Mesenchymal stem cell (in vitro differentiated cells and primary cell): ENCODE data around the gene SNAP25.
A peak's percentile ranks its signal among the peaks of the same experiment; 100 is the strongest.

Source experiments
- DNase-seq: peaks from one replicate; pipeline ENCODE4 v3.0.0-alpha.2; 2013
- H2AFZ ChIP-seq: one replicate; pipeline ENCODE4 v1.6.1; 2013; ENCODE audit warnings: low read depth, mild to moderate bottlenecking, control low read depth, inconsistent platforms, low read length, moderate library complexity
- H2AK5ac ChIP-seq: 2 replicates; pipeline ENCODE4 v1.6.1; 2013; ENCODE audit warnings: low read length, moderate library complexity, mild to moderate bottlenecking, inconsistent platforms; ENCODE audit not compliant: severe bottlenecking
- H2BK120ac ChIP-seq: one replicate; pipeline ENCODE4 v1.6.1; 2013; ENCODE audit warnings: low read depth, mild to moderate bottlenecking, inconsistent platforms, low read length, moderate library complexity
- H2BK12ac ChIP-seq, 2 experiments: one replicate each; pipeline ENCODE4 v1.6.1; 2013; ENCODE audit warnings: inconsistent platforms in 2 of 2, low read length in 2 of 2, mild to moderate bottlenecking in 2 of 2, moderate library complexity in 2 of 2, control low read depth in 1 of 2
- H2BK15ac ChIP-seq: one replicate; pipeline ENCODE4 v1.6.1; 2013; ENCODE audit warnings: mild to moderate bottlenecking, low read depth, inconsistent platforms; ENCODE audit not compliant: poor library complexity, severe bottlenecking
- H2BK5ac ChIP-seq: 2 replicates; pipeline ENCODE4 v1.6.1; 2013; ENCODE audit warnings: low read depth, mild to moderate bottlenecking, low read length, control low read depth, inconsistent platforms; ENCODE audit not compliant: poor library complexity, severe bottlenecking
- H3K14ac ChIP-seq, 2 experiments: one replicate each; pipeline ENCODE4 v1.6.1; 2013; ENCODE audit warnings: inconsistent platforms in 2 of 2, low read length in 2 of 2, control low read depth in 1 of 2, mild to moderate bottlenecking in 1 of 2, moderate library complexity in 1 of 2
- H3K18ac ChIP-seq, 2 experiments: one replicate each; pipeline ENCODE4 v1.6.1; 2013; ENCODE audit warnings: inconsistent platforms in 2 of 2, low read length in 2 of 2, control low read depth in 1 of 2, low read depth in 1 of 2, mild to moderate bottlenecking in 1 of 2
- H3K23ac ChIP-seq, 2 experiments: one replicate each; pipeline ENCODE4 v1.6.1; 2013; ENCODE audit warnings: inconsistent platforms in 2 of 2, low read length in 2 of 2, mild to moderate bottlenecking in 2 of 2, moderate library complexity in 2 of 2, control low read depth in 1 of 2
- H3K27ac ChIP-seq: 2 replicates; pipeline ENCODE4 v1.5.1; 2013; ENCODE audit warnings: mild to moderate bottlenecking, moderate library complexity, low read length, control low read depth, inconsistent platforms; ENCODE audit not compliant: poor library complexity, severe bottlenecking
- H3K27me3 ChIP-seq, 2 experiments: 2 replicates each; pipeline versions ENCODE4 v1.6.1 to v1.7.0; 2013; ENCODE audit warnings: low read length in 2 of 2, mild to moderate bottlenecking in 2 of 2, moderate library complexity in 2 of 2, control low read depth in 1 of 2, inconsistent platforms in 1 of 2; ENCODE audit not compliant: control insufficient read depth in 1 of 2, insufficient read depth in 1 of 2
- H3K36me3 ChIP-seq, 2 experiments: 2 replicates each; pipeline versions ENCODE4 v1.6.1 to v1.7.0; 2013; ENCODE audit warnings: low read length in 2 of 2, control low read depth in 1 of 2, inconsistent platforms in 1 of 2, low read depth in 1 of 2, mild to moderate bottlenecking in 1 of 2; ENCODE audit not compliant: insufficient read depth in 2 of 2, control insufficient read depth in 1 of 2
- H3K4ac ChIP-seq, 2 experiments: one replicate each; pipeline ENCODE4 v1.6.1; 2013; ENCODE audit warnings: inconsistent platforms in 2 of 2, low read length in 2 of 2, mild to moderate bottlenecking in 2 of 2, moderate library complexity in 2 of 2, control low read depth in 1 of 2, low read depth in 1 of 2
- H3K4me1 ChIP-seq: 2 replicates; pipeline ENCODE4 v1.6.1; 2013; ENCODE audit warnings: low read depth, low read length, control low read depth; ENCODE audit not compliant: control insufficient read depth, insufficient read depth
- H3K4me2 ChIP-seq: 2 replicates; pipeline ENCODE4 v1.6.1; 2013; ENCODE audit warnings: low read length, mild to moderate bottlenecking, inconsistent platforms; ENCODE audit not compliant: poor library complexity, severe bottlenecking
- H3K4me3 ChIP-seq, 2 experiments: 2 replicates each; pipeline versions ENCODE4 v1.5.1 to v1.7.0; 2013; ENCODE audit warnings: low read length in 2 of 2, mild to moderate bottlenecking in 2 of 2, control low read depth in 1 of 2, low read depth in 1 of 2; ENCODE audit not compliant: insufficient read depth in 1 of 2
- H3K79me1 ChIP-seq: replicated peaks from 2 replicates; pipeline ENCODE4 v1.6.1; 2013; ENCODE audit warnings: mild to moderate bottlenecking, control low read depth, low read length, inconsistent platforms; ENCODE audit not compliant: poor library complexity, severe bottlenecking
- H3K9ac ChIP-seq: 2 replicates; pipeline ENCODE4 v1.7.0; 2013; ENCODE audit warnings: mild to moderate bottlenecking, low read length, moderate library complexity
- H3K9me3 ChIP-seq: 2 replicates; pipeline ENCODE4 v1.7.0; 2013; ENCODE audit warnings: mild to moderate bottlenecking, low read length; ENCODE audit not compliant: control insufficient read depth
- H4K8ac ChIP-seq: one replicate; pipeline ENCODE4 v1.6.1; 2013; ENCODE audit warnings: inconsistent platforms, mild to moderate bottlenecking, low read length, moderate library complexity
- H4K91ac ChIP-seq: one replicate; pipeline ENCODE4 v1.6.1; 2013; ENCODE audit warnings: mild to moderate bottlenecking, low read length, inconsistent platforms
- WGBS: methylation state at CpG from one replicate; pipeline ENCODE4 v1.1.7; 2013; ENCODE audit warnings: mixed read lengths; 5-methylcytosine and 5-hydroxymethylcytosine counted together

The SNAP25 gene

GRCh38 chr20:10178091-10178490 is 40.5 kb upstream of the SNAP25 start:
- Histone ChIP-seq H3K4ac (no peak overlapping the region), H2BK12ac (no peak overlapping the region), H2BK5ac (no peak overlapping the region), H3K14ac (no peak overlapping the region), H3K79me1 (no peaks in the 10 kb centered on the region), H2AFZ (no peak overlapping the region), H3K23ac (no peak overlapping the region), H4K8ac (no peak overlapping the region), H3K18ac (no peak overlapping the region), H3K27me3 (peaks cover 0 to 12% of the 10 kb centered on the region in 2 experiments), H3K9me3 (no peaks in the 10 kb centered on the region), H3K4me1 (no peaks in the 10 kb centered on the region), H2AK5ac (no peak overlapping the region), H3K9ac (no peak overlapping the region), H4K91ac (no peak overlapping the region), H3K36me3 (no peaks in the 10 kb centered on the region), H3K4me3 (no peak overlapping the region), H2BK15ac (no peak overlapping the region), H2BK120ac (no peak overlapping the region), H3K4me2 (no peak overlapping the region), H3K27ac (no peak overlapping the region)
- no peak for DNase-seq
- no CpG with 5 or more reads among the region's 1 CpG for WGBS

- Histone ChIP-seq H3K9me3 (no peaks in the 10 kb centered on the region), H4K91ac (no peak overlapping the region), H2BK15ac (no peak overlapping the region), H2BK5ac (no peak overlapping the region), H3K4me1 (no peaks in the 10 kb centered on the region), H2BK120ac (no peak overlapping the region), H2AK5ac (no peak overlapping the region), H3K18ac (no peak overlapping the region), H3K36me3 (no peaks in the 10 kb centered on the region), H3K9ac (no peak overlapping the region), H2BK12ac (no peak overlapping the region), H2AFZ (no peak overlapping the region), H3K27me3 (peaks cover 0 to 5% of the 10 kb centered on the region in 2 experiments), H3K4me3 (no peak overlapping the region), H3K79me1 (no peaks in the 10 kb centered on the region), H4K8ac (no peak overlapping the region), H3K23ac (no peak overlapping the region), H3K14ac (no peak overlapping the region), H3K27ac (no peak overlapping the region), H3K4ac (no peak overlapping the region), H3K4me2 (no peak overlapping the region)
- 63% methylated on average over 2 of the region's 3 CpGs for WGBS
- DNase-seq, result no peak
Observed at GRCh38 chr20:10178727-10179313, 39.8 kb upstream of the SNAP25 start.

- Histone ChIP-seq H3K79me1 (no peaks in the 10 kb centered on the region), H4K8ac (no peak overlapping the region), H3K9me3 (no peaks in the 10 kb centered on the region), H4K91ac (no peak overlapping the region), H3K23ac (no peak overlapping the region), H2BK120ac (no peak overlapping the region), H3K4me3 (no peak overlapping the region), H3K4me2 (no peak overlapping the region), H2BK5ac (no peak overlapping the region), H3K18ac (no peak overlapping the region), H2BK15ac (no peak overlapping the region), H3K14ac (no peak overlapping the region), H2AFZ (no peak overlapping the region), H3K9ac (no peak overlapping the region), H3K27me3 (no peaks in the 10 kb centered on the region), H2BK12ac (no peak overlapping the region), H2AK5ac (no peak overlapping the region), H3K36me3 (no peaks in the 10 kb centered on the region), H3K4me1 (no peaks in the 10 kb centered on the region), H3K4ac (no peak overlapping the region), H3K27ac (no peak overlapping the region)
- 70% methylated on average over 2 of the region's 4 CpGs for WGBS
- peak; percentile 6 for DNase-seq
Observed at GRCh38 chr20:10179574-10180298, 38.9 kb upstream of the SNAP25 start.

GRCh38 chr20:10180651-10181235 is 37.9 kb upstream of the SNAP25 start:
- H3K27ac ChIP-seq, result no peak overlapping the region
- no peak overlapping the region for H3K4me3 ChIP-seq
- no peak overlapping the region for H3K23ac ChIP-seq
- H3K4me1 ChIP-seq, result no peaks in the 10 kb centered on the region
- H3K27me3 ChIP-seq, result no peaks in the 10 kb centered on the region
- no peaks in the 10 kb centered on the region for H3K79me1 ChIP-seq
- H3K4ac ChIP-seq, result no peak overlapping the region
- no peak overlapping the region for H3K18ac ChIP-seq
- no peak overlapping the region for H2BK120ac ChIP-seq
- 100% methylated on average over 1 of the region's 2 CpGs for WGBS
- H4K91ac ChIP-seq, result no peak overlapping the region
- H4K8ac ChIP-seq, result no peak overlapping the region
- no peak for DNase-seq
- H2BK12ac ChIP-seq, result no peak overlapping the region
- no peaks in the 10 kb centered on the region for H3K36me3 ChIP-seq
- H2AK5ac ChIP-seq, result no peak overlapping the region
- no peak overlapping the region for H2BK15ac ChIP-seq
- peaks cover 7% of the 10 kb centered on the region for H3K9me3 ChIP-seq
- no peak overlapping the region for H3K14ac ChIP-seq
- no peak overlapping the region for H3K9ac ChIP-seq
- H2BK5ac ChIP-seq, result no peak overlapping the region
- no peak overlapping the region for H2AFZ ChIP-seq
- H3K4me2 ChIP-seq, result no peak overlapping the region
